ENCODE results near the gene ZNF611.
"Not testable (repeated sequence)": the region's sequence is repeated elsewhere in the genome, so short reads cannot be mapped to it uniquely, and the experiment has no call there.

Gene ZNF611

DNA sequence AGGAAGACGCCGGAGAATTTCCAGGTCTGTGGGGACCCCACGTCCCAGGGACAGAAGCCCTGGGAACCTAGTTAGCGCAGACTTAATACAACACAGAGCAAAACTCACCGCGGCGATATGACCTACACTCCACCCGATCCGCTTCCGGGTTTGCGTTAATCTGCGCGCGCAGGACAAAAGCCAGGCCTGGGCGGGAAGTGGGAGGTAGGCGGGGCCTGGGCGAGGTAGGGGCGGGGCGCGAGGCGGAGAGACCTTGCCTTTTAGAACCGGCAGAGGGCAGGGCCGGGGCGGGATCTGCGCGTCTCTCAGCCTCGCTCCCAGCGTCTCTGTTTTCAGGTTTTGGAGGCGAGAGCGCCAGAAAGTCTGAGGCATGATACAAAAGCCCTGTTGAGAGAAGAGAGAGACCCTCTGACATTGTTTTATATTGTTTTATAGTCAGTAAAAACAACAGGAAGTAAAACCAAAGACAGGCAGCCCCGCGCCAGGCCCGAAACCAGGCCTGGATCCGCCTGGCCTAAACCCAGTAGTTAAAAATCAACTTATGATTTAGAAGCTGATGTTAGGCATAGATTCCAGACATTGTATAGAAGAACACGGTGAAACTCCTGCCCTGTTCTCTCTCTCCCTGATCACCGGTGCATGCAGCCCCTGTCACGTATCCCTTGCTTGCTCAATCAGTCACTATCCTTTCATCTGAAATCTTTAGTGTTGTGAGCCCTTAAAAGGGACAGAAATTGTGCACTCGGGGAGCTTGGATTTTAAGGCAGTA, at the start of gene ZNF611:
ZNF611 (minus strand) TSS at position 152 of the 769 bp plus-strand sequence. CDS start 19,150 bp downstream, outside the sequence.
- DNase-seq: peak; percentile 52 to 99 (median 94)

DNA sequence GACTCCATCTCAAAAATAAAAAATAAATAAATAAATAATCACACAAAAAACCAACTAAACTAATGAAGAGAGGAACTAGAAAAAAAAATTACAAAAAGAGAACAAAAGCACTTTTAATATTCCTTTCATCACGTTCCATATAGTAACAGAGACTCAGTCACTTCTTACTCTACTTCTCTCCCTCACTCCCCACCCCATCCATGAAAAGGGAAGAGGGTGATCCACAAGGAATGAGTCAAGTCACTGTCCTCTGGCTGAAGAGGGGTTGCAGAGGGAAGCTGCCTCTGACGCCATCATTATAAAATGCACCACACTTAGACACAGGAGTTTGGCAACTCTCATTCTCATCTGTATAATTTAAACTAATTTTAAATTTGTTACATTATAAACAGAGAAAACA, 48.0 kb upstream of the ZNF611 start:
- not testable (repeated sequence) for DNase-seq

DNA sequence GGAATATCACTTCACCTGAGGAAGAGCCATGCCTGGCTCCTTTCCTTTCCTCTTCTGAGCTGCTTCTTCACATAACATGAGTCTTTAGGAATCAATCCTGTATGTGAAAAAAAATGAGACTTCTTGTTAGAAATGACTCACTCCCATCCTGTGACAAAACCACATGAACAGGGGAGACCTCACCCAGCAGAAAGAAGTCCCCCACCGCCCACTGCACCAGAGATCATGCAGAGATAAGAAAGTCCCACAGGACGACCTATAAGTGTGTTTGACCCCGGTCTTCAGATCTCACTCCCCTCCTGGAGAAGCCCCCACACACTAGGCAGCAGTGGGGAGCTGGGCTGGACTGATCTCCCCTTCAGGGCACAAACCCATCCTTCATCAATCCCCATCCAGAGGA, 44.0 kb upstream of the ZNF611 start:
- no peak for DNase-seq

DNA sequence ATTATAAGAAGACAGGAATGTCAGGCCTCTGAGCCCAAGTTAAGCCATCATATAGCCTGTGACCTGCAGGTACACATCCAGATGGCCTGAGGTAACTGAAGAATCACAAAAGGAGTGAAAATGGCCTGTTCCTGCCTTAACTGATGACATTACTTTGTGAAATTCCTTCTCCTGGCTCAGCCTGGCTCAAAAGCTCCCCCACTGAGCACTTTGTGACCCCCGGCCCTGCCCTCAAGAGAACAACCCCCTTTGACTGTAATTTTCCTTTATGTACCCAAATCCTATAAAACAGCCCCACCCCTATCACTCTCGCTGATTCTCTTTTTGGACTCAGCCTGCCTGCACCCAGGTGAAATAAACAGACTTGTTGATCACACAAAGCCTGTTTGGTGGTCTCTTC, 21.6 kb upstream of the ZNF611 start:
- DNase-seq: not testable (repeated sequence)

DNA sequence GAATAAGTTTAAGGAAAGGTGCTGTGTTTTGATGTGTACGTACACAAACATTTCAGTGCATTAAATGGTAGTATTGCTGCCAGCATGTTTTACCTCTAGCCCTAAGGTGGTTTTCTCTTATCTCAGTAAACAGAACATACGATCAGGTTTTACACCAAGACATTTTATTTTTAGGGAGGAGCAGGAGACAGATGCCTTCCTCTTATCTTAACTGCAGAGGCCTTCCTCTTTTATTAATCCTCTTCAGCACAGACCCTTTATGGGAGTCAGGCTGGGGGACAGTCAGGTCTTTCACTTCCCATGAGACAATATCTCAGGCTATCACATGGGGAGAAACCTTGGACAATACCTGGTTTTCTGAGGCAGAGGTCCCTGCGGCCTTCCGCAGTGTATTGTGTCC, 14.9 kb upstream of the ZNF611 start:
- no peak for DNase-seq

DNA sequence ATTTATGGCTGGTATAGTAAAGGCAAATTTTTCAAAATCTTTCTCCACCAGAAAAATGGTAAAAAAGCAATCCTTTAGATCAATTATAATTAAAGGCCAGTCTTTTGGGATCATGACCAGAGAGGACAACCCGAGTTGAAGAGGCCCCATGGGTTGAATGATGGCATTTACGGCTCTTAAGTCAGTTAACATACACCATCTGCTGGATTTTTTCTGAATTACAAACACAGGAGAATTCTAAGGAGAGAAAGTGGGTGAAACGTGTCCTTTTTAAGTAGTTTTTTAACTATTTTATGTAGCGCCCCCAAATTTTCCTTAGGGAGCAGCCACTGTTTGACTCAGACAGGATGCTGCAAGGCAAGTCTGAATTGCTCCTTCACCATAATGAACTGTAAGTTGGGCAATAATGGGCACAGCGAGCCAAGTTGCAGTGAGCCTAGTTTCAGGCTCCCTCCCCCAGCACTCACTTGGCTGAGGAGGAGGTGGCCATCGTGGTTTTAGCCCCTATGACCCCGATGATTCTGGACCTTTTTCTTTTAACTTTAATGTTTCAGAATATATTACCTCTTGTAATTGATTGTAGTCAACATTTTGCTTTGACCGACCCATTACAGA, 13.6 kb upstream of the ZNF611 start:
- peak in 2 of 56 donors; percentile 2 to 17 for DNase-seq

DNA sequence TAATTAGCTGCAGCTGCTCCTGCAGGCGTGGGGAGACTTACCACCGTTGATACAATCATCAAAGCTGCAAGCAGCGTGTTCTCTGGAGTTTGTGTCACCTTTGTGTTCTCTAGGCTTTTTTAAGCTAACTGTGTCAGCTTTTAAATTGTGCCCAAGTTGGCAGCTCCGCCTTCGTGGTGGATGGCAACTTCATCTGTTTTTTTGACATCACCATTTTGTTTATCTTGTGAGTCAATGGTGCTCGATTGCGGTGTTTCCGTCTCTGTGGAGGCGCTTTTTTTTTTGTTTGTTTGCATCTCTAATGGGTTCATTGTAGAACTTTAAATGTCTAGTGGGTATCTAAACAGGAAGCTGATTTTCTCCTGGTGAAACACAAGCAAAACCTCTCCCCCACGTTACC, 11.1 kb upstream of the ZNF611 start:
- DNase-seq: not testable (repeated sequence)

DNA sequence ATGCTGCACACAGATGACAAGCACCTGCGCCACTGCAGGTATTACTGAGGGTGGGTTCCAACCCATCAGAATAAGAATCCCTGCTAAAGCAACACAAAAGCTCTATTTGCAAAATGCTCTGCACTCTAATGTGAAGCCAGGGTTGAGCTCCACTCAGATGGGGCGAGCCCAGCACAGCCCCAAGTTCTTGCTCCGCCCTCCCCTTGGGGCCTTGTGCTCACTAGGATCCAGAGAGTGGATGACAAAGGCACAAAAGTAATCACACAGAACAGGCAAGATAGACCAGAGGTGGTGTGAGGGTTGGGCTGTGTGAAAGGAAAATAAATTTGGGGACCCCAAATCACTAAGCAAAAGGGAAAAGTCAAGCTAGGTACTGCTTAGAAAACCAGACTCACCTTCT, 8.2 kb upstream of the ZNF611 start:
- no peak for DNase-seq

DNA sequence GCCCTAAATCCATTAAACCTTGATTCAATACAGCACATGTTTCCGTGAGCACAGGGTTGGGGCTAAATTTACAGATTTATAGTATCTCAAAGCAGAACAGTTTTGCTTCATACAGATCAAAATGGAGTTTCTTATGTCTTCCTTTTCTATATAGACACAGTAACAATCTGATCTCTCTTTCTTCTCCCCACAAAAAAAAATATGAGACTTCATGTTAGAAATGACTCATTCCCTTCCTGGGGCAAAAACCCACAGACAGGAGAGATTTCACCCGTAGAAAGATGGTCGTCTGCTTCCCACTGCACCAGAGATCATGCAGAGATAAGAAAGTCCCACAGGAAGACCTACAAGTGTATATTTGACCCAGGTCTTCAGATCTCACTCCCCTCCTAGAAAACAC, 7.7 kb upstream of the ZNF611 start:
- no peak for DNase-seq

DNA sequence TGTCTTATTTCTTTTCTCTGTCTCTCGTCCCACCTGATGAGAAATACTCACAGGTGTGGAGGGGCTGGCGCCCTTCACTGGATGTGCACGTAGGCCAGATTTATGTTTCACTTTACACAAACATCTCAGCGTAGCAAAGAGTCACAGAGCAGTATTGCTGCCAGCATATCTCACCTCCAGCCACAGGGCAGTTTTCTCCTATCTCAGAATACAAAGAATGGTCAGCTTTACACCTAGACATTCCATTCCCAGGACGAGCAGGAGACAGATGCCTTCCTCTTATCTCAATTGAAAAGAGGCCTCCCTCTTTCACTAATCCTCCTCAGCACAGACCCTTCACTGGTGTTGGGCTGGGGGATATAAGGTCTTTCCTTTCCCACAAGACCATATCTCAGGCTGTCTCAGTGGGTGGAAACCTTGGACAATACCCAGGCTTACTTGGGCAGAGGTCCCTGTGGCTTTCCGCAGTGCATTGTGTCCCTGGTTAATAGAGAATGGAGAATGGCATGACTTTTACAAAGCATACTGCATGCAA, 7.2 kb upstream of the ZNF611 start:
- DNase-seq: no peak

DNA sequence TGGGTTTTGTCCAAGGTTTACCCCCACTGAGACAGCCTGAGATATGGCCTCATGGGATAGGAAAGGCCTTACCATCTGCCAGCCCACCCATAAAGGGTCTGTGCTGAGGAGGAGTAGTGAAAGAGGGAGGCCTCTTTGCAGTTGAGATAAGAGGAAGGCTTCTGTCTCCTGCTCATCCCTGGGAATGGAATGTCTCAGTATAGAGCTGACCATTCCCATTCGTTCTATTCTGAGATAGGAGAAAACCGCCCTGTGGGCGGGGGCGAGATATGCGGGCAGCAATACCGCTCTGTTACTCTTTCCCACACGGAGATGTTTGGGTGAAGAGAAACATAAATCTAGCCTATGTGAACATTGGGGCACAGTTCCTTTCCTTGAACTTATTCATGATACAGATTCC, 6.5 kb upstream of the ZNF611 start:
- not testable (repeated sequence) for DNase-seq

DNA sequence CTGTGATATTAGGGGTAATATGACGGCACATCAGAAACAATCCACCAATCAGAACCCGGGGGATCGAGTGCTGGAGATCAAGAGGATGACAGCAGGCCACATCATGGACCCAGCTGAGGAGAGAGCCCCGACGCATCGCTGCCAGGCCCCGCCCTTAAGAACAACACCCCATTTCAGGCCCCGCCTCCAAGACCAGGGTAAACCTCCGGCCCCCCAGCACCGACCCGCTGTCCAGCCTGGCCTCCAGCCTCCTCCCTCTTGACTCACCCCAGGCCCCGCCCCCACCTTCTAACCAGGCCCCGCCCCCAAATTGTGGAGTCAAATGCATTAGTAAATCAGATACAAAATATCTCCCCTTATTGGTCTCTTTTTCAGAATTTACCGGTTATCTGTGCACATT, 4.7 kb upstream of the ZNF611 start:
- no peak for DNase-seq

DNA sequence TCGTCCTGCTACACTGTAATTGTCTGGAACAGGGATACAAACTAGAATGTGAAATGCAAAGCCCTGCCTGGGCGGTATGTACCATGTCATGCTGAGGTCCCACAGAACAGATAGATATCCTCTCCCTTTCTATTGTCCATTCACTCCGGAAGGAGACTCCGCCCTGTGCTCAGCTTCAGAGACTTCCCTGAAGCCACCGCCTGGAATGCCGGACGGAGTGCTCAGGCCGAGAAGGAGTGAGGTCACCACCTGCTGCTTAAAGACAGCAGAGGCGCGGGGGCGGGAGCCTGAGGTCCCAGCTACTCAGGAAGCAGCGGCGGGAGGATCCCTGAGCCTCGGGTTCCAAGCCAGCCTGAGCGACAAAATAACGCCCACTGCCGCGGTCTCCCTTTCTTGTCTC, 890 bp upstream of the ZNF611 start:
- peak in 17 of 56 donors; percentile 2 to 41 (median 12) for DNase-seq

DNA sequence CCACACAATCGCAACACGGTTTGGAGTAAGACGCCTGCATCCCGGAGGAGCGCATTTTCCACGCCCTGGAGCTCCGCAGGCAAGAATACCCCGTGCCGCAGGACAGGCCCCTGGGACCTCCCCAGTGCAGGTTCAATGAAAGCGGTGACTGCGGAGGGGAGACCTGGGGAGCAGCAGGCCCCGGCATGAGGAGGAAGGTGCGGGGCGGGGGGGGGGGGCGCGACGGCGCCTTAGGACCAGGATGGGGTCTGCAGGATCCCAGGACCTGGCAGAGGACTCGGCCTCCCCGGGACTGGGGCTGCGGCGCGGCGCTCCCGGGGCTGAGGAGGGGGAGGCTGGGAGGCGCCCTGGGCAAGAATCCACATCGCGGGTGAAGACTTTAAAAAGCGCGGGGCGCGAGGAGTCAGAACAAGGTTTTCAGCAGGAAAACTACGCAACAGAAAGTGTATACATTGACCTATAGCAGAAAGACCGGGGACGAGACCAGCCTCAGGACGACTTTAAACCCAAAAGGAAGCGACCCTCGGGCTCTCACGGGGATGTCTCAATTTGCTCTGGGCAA, 432 bp downstream of the ZNF611 start:
- peak in 27 of 56 donors; percentile 11 to 62 (median 44) for DNase-seq

DNA sequence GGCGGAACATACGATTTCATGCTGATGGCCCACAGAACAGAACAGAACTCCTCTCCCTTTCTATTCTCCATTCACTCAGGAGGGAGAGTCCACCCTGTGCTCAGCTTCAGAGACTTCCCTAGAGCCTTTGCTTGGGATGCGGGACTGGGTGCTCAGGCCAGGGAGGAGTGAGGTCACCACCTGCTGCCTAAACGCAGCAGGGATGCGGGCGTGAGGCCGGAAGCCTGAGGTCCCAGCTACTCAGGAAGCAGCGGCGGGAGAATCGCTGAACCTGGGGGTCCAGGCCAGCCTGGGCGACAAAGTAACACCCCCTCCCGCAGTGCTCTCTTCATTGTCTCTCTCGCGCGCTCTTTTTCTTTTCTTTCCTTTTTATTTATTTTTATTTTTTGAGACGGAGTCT, 8.8 kb downstream of the ZNF611 start:
- not testable (repeated sequence) for DNase-seq

DNA sequence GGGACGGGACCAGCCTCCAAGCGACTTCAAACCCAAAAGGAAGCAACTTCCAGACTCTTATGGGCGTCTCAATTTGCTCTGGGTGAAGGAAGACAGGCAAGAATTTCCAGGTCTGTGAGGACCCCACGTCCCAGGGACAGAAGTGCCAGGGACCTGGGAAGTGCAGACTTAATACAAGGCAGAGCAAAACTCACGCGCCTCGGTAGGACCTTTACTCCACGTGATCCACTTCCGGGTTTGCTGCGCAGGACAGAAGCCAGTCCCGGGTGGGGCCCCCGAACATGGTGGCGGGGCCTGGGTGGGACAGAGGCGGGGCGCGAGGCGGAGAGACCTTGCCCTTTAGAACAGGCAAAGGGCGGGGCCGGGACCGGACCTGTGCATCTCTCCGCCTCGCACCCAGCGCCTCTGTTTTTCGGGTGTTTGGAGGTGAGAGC, 9.3 kb downstream of the ZNF611 start:
- DNase-seq: no peak

DNA sequence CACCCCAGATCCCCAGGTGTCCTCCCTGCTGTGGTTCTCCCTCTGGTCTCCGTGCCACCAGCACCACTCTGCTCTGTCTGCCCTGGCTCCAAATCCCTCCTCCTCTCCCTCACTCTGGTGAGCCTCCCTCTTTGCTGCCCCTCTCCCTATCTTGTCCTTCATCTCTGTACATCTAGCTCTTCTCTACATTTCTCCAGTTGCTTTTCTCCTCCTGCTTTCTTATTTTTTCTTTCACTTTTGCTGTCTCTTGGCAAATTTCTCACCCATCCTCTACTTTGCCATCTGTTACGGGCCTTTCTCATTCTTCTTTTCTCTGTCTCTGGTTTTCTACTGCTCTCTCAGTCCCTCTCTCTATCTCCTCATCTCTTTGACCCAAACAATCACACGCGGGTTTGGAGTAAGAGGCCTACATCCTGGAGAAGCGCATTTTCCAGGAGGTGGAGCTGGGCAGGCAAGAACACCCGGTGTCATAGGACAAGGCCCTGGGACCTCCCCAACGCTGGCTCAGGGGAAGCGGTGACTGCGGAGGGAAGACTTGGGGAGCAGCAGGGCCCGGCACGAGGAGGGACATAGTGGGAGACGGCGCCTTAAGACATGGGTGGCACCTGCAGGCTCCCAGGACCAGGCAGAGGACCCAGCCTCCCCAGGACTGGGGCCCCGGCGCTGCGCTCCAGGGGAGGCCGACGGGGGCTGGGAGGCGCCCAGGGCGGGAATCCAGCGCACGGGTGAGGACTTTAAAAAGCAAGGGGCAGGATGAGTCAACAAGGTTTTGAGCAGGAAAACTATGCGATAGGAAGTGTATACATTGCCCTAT, 9.9 kb downstream of the ZNF611 start:
- no peak for DNase-seq

DNA sequence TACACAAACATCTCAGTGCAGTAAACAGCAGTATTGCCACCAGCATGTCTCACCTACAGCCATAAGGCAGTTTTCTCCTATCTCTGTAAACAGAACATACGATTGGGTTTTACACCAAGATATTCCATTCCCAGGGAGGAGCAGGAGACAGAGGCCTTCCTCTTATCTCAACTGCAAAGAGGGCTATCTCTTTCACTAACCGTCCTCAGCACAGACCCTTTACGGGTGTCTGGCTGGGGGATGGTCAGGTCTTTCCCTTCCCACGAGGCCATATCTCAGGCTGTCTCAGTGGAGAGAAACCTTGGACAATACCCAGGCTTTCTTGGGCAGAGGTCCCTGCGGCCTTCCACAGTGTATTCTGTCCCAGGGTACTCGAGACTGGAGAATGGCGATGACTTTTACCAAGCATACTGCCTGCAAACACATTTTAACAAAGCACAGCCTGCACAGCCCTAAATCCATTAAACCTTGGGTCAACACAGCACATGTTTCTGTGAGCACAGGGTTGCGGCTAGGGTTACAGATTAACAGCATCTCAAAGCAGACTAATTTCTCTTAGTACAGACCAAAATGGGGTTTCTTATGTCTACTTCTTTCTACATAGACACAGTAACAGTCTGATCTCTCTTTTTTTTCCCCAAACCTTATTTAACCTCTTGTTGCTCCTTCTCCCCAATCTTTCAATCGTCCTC, 10.8 kb downstream of the ZNF611 start:
- DNase-seq: not testable (repeated sequence)

DNA sequence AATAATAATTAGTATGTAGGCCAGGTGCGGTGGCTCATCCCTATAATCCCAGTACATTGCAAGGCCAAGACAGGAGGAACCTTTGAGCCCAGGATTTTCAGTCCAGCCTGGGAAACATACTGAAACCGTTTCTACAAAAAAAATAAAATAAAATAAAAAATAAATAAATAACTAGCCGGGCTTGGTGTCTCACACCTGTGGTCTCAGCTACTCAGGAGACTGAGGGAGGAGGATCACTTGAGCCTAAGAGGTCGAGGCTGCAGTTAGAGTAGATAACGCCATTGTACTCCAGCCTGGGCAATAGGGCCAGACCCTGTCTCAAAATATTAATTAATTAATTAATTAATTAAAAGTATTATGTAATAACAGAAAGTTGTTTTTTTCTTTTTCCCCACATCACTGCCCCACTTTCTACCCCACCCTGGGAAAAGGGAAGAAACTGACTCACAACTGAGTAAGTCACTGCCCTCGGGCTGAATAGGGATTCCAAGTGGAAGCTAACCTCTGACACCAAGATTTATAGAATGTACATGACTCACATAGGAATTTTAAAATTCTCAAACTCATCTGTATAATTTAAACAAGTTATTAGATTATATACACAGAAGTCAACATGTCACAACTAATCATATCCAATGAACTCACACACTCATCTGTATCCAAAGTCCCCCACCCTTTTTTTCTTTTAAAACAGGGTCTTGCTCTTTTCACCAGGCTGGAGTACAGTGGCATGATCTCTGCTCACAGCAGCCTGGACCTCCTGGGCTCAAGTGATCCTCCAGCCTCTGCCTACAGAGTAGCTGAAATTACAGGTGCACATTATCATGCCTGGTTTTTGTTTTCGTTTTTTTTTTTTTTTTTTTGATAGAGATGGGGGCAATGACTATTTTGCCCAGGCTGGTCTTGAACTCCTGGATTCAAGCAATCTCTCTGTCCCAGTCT, 12.5 kb downstream of the ZNF611 start:
- no peak for DNase-seq

DNA sequence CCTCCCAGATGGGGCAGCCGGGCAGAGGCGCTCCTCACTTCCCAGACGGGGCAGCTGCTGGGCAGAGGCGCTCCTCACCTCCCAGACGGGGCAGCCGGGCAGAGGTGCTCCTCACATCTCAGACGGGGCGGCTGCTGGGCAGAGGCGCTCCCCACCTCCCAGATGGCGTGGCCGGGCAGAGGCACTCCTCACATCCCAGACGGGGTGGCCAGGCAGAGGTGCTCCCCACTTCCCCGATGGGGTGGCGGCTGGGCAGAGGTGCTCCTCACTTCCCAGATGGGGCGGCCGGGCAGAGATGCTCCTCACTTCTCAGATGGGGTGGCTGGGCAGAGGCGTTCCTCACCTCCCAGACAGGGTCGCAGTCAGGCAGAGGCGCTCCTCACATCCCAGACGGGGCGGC, 14.3 kb downstream of the ZNF611 start:
- not testable (repeated sequence) for DNase-seq
